Prostate gland (tissue), 2 donors: ENCODE data around the gene GLTP. TPM values are rescaled to one million over a fixed set of nuclear protein-coding genes. Genes with fewer than 3 reads are reported as not detected.

Experiments used
- DNase-seq: peaks from one replicate; pipeline ENCODE4 v3.0.0-alpha.2; 2019; ENCODE audit warnings: low spot score
- H3K27ac ChIP-seq, 2 donors: fragments of 200-600 bp; sonication (generic); 2 replicates each; pipeline ENCODE4 v1.5.1; 2017 to 2019
- H3K27me3 ChIP-seq: fragments of 200-600 bp; sonication (generic); replicated peaks from 2 replicates; pipeline ENCODE4 v1.5.1; 2019; ENCODE audit not compliant: insufficient read depth
- H3K36me3 ChIP-seq, 2 donors: fragments of 200-600 bp; sonication (generic); 1 replicate in 1 of 2; 2 replicates in 1 of 2; pipeline versions ENCODE4 v1.5.1 to v1.8.1; 2017 to 2019
- H3K4me1 ChIP-seq: fragments of 200-600 bp; sonication (generic); replicated peaks from 2 replicates; pipeline ENCODE4 v1.5.1; 2019
- H3K4me3 ChIP-seq, 2 donors: fragments of 200-600 bp; sonication (generic); 2 replicates each; pipeline ENCODE4 v1.5.1; 2017 to 2019
- H3K9me3 ChIP-seq: fragments of 200-600 bp; sonication (generic); 2 replicates; pipeline ENCODE4 v1.5.1; 2017
- CTCF ChIP-seq, 4 experiments: fragments of 200-600 bp in 2 of 4; fragments of 450-650 bp in 2 of 4; sonication (generic) in 2 of 4; IDR thresholded peaks; 1 replicate in 3 of 4; 2 replicates in 1 of 4; pipeline ENCODE4 v1.5.1; 2016 to 2019; ENCODE audit warnings: antibody characterized with exemption in 4 of 4, mild to moderate bottlenecking in 2 of 4, moderate library complexity in 2 of 4
- POLR2A ChIP-seq: fragments of 450-650 bp; IDR thresholded peaks from one replicate; pipeline ENCODE4 v1.6.1; 2016; ENCODE audit warnings: antibody characterized with exemption, mild to moderate bottlenecking
- POLR2AphosphoS5 ChIP-seq: sonication (generic); formaldehyde crosslinking; IDR thresholded peaks from one replicate; pipeline ENCODE4 v1.6.1; 2017; ENCODE audit warnings: antibody characterized with exemption
- WGBS: methylation state at CpG from one replicate; pipeline ENCODE4 v1.1.5; 2018; 5-methylcytosine and 5-hydroxymethylcytosine counted together
- intact Hi-C: fragments of 100-400 bp; cut with DNase I; formaldehyde crosslinking; loops from one replicate; pipeline ENCODE4 v1.14.2; 2022
- total RNA-seq, 2 donors: library from RNA; depleted of rRNA; stranded (reverse); fragments of >200 nt; gene quantifications; one replicate each; pipeline ENCODE4 v1.1.0, GENCODE V29; 2016

Gene GLTP
- total RNA-seq, 2 donors from 2014 or later = 67.2 to 87.1 TPM

- no peaks in the 10 kb centered on the region for H3K4me1 ChIP-seq
- no peak overlapping the region for H3K4me3 ChIP-seq
- peaks cover 0 to 9% of the 10 kb centered on the region in 2 donors for H3K36me3 ChIP-seq
- 80% methylated on average over 12 of the region's 12 CpGs for WGBS
- no peaks in the 10 kb centered on the region for H3K27me3 ChIP-seq
- H3K9me3 ChIP-seq = no peaks in the 10 kb centered on the region
- DNase-seq = no peak
- intact Hi-C loops = no loop called here
- TF ChIP-seq CTCF (IDR thresholded peaks at IDR 0.05) (no peak), POLR2AphosphoS5 (no peak), POLR2A (no peak)
- H3K27ac ChIP-seq = no peak overlapping the region
Measured at GRCh38 chr12:109912855-109913321, 32.5 kb upstream of the GLTP start.

GRCh38 chr12:109910969-109911348 is 30.6 kb upstream of the GLTP start:
- Histone ChIP-seq H3K27me3 (no peaks in the 10 kb centered on the region), H3K27ac (no peak overlapping the region), H3K36me3 (peaks cover 0 to 8% of the 10 kb centered on the region in 2 donors), H3K9me3 (no peaks in the 10 kb centered on the region), H3K4me3 (no peak overlapping the region), H3K4me1 (no peaks in the 10 kb centered on the region)
- TF ChIP-seq CTCF (IDR thresholded peaks at IDR 0.05) = no peak
- TF ChIP-seq POLR2A = no peak
- TF ChIP-seq POLR2AphosphoS5 = no peak
- 68% methylated on average over 12 of the region's 12 CpGs for WGBS
- DNase-seq = no peak
- intact Hi-C loops = no loop called here

GRCh38 chr12:109910254-109910968 is 30.1 kb upstream of the GLTP start:
- WGBS = 74% methylated on average over 8 of the region's 8 CpGs
- intact Hi-C loops = no loop called here

GRCh38 chr12:109905301-109905700 is 25.0 kb upstream of the GLTP start:
- peaks cover 9 to 27% of the 10 kb centered on the region in 2 donors for H3K36me3 ChIP-seq
- H3K27me3 ChIP-seq = no peaks in the 10 kb centered on the region
- no peak overlapping the region for H3K27ac ChIP-seq
- H3K9me3 ChIP-seq = no peaks in the 10 kb centered on the region
- H3K4me3 ChIP-seq = no peak overlapping the region
- 94% methylated on average over 10 of the region's 10 CpGs for WGBS
- no peaks in the 10 kb centered on the region for H3K4me1 ChIP-seq
- intact Hi-C loops = no loop called here
- no peak for TF ChIP-seq CTCF (IDR thresholded peaks at IDR 0.05)
- TF ChIP-seq POLR2A = no peak
- no peak for TF ChIP-seq POLR2AphosphoS5
- no peak for DNase-seq

More at GRCh38 chr12:109910254-109910968, 30.1 kb upstream of the GLTP start:
- Histone ChIP-seq H3K27me3 (no peaks in the 10 kb centered on the region), H3K4me1 (no peaks in the 10 kb centered on the region), H3K27ac (no peak overlapping the region), H3K9me3 (no peaks in the 10 kb centered on the region), H3K4me3 (no peak overlapping the region), H3K36me3 (peaks cover 0 to 7% of the 10 kb centered on the region in 2 donors)
- TF ChIP-seq POLR2A = no peak
- TF ChIP-seq POLR2AphosphoS5 = no peak
- TF ChIP-seq CTCF (IDR thresholded peaks at IDR 0.05) = no peak
- DNase-seq = no peak

- H3K4me1 ChIP-seq = no peaks in the 10 kb centered on the region
- H3K36me3 ChIP-seq = peaks cover 9 to 25% of the 10 kb centered on the region in 2 donors
- TF ChIP-seq CTCF (IDR thresholded peaks at IDR 0.05) = no peak
- no peak for TF ChIP-seq POLR2A
- TF ChIP-seq POLR2AphosphoS5 = no peak
- 80% methylated on average over 15 of the region's 15 CpGs for WGBS
- intact Hi-C loops = loop anchor here (5.0 kb wide), 1 partner anchor 94 kb away; the partner anchor contains the start of genes ANKRD13A and GIT2
- H3K27me3 ChIP-seq = no peaks in the 10 kb centered on the region
- H3K9me3 ChIP-seq = no peaks in the 10 kb centered on the region
- no peak overlapping the region for H3K27ac ChIP-seq
- no peak overlapping the region for H3K4me3 ChIP-seq
- DNase-seq = no peak
Measured at GRCh38 chr12:109902891-109903418, 22.6 kb upstream of the GLTP start.
